HepG2 (cell line): ENCODE results near the gene RBM47. TPM values are rescaled to one million over a fixed set of nuclear protein-coding genes. Genes with fewer than 3 reads are reported as not detected.

ENCODE experiments used
- ELF3 ChIP-seq: IDR thresholded peaks from 2 replicates; pipeline ENCODE4 v1.6.1; 2016; ENCODE audit warnings: missing genetic modification reagents, missing compliant biosample characterization
- HES4 ChIP-seq: sonication (generic); formaldehyde crosslinking; IDR thresholded peaks from 2 replicates; pipeline ENCODE4 v1.9.0; 2021; ENCODE audit warnings: mild to moderate bottlenecking, missing genetic modification reagents, borderline replicate concordance
- HNF4A ChIP-seq: sonication (generic); formaldehyde crosslinking; IDR thresholded peaks from 2 replicates; pipeline ENCODE4 v1.4.0; 2020; ENCODE audit warnings: missing genetic modification reagents
- MATR3 ChIP-seq: sonication (generic); formaldehyde crosslinking; IDR thresholded peaks from 2 replicates; pipeline ENCODE4 v1.4.0; 2020; ENCODE audit warnings: missing genetic modification reagents
- RAD21 ChIP-seq: fragments of 450-650 bp; formaldehyde crosslinking; IDR thresholded peaks from 2 replicates; pipeline ENCODE4 v1.5.0; 2020; ENCODE audit warnings: mild to moderate bottlenecking
- U2AF1 ChIP-seq: fragments of 200-400 bp; formaldehyde crosslinking; optimal IDR thresholded peaks from 2 replicates; pipeline ENCODE3; 2017; ENCODE audit warnings: mild to moderate bottlenecking, low read depth, low read length
- ZNF788 ChIP-seq: sonication (generic); formaldehyde crosslinking; IDR thresholded peaks from 2 replicates; pipeline ENCODE4 v1.5.0; 2020; ENCODE audit warnings: mild to moderate bottlenecking, missing genetic modification reagents, borderline replicate concordance
- polyA plus RNA-seq, 8 experiments: library from polyadenylated mRNA; depleted of rRNA in 3 of 8; stranded (reverse) in 7 of 8; unstranded in 1 of 8; fragments of >200 nt; fragmentation: Illumina TruSeq in 4 of 8; extraction: Trizol in 4 of 8; gene quantifications; 2 replicates each; pipeline versions ENCODE4 v1.2.1 to v1.2.3, GENCODE V29; 2011 to 2016; ENCODE audit warnings: low read depth in 4 of 8, missing spikeins in 1 of 8, mixed read lengths in 1 of 8; ENCODE audit not compliant: insufficient read depth in 1 of 8
- total RNA-seq, 5 experiments: library from RNA; depleted of rRNA; stranded (reverse); fragments of >200 nt; fragmentation: Illumina TruSeq; extraction: Trizol; gene quantifications; 2 replicates each; pipeline ENCODE4 v1.2.3, GENCODE V29; 2016; ENCODE audit warnings: low read depth in 1 of 5
- TF ChIP-seq, protein P1 (sequence below): sonication (generic); formaldehyde crosslinking; IDR thresholded peaks from 2 replicates; pipeline ENCODE4 v1.8.0; 2022; ENCODE audit warnings: mild to moderate bottlenecking, missing genetic modification reagents; ENCODE audit not compliant: insufficient replicate concordance
- TF ChIP-seq, protein P2 (sequence below): sonication (generic); formaldehyde crosslinking; IDR thresholded peaks from 2 replicates; pipeline ENCODE4 v1.5.0; 2020; ENCODE audit warnings: missing genetic modification reagents, mild to moderate bottlenecking, borderline replicate concordance
- TF ChIP-seq, protein P3 (sequence below): sonication (generic); formaldehyde crosslinking; conservative IDR thresholded peaks from 2 replicates; pipeline ENCODE4 v1.8.0; 2022; ENCODE audit warnings: low read depth, missing genetic modification reagents
- TF ChIP-seq, protein P4 (sequence below): IDR thresholded peaks from 2 replicates; pipeline ENCODE4 v1.4.0; 2020; ENCODE audit warnings: mild to moderate bottlenecking, missing genetic modification reagents
- TF ChIP-seq, protein P5 (sequence below): sonication (generic); formaldehyde crosslinking; IDR thresholded peaks from 2 replicates; pipeline ENCODE4 v1.4.0; 2020; ENCODE audit warnings: missing genetic modification reagents, low read depth, mild to moderate bottlenecking, borderline replicate concordance

The RBM47 gene
- total and polyA plus RNA-seq, 2 of the 13 experiments (the other 11 are each of a cell fraction or from before 2014, with no cell fraction given), result 1.2 to 2.5 TPM

DNA sequence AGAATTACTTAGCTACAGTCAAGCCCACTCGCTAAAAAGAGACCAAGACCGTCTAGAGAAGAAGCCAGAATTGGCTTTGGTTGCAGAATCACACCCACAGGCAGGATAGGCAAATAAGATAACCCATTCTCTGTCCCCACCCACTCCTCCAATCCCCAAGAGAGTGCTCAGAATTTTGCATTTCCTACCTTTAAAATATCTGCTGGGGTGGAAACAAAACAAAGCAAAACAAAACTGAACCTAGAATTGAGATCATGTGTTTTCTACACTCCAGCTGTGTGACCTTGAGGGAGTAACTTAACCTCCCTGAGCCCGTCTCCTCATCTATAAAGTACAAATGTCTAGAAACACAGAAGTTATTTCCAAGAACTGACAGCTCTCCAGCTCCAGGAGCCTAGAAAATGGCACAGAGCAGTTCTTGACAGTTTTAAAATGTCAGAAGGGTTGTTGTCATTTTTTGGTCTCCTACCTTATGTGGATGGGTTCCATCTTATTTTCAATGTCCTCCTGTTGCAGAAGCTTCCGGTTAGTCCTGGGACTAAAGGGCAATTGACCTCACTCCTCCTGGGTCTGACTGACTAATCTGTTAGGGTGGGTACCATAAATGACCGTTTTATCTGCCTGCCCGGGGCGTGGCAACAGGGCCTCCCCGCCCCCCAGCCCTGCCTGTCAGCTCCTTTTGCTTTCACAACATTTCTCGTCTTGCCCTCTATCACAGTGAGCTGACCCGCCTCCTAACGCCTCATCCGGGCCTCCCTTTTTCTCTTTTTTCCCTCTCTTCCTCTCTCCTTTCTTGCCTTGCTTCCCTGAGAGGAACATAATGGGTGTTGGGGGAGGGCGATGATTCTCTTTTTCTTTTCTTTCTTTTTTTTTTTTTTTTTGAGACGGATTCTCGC lies 114.0 kb downstream of the RBM47 start (continued):
- TF ChIP-seq, protein P1, sequence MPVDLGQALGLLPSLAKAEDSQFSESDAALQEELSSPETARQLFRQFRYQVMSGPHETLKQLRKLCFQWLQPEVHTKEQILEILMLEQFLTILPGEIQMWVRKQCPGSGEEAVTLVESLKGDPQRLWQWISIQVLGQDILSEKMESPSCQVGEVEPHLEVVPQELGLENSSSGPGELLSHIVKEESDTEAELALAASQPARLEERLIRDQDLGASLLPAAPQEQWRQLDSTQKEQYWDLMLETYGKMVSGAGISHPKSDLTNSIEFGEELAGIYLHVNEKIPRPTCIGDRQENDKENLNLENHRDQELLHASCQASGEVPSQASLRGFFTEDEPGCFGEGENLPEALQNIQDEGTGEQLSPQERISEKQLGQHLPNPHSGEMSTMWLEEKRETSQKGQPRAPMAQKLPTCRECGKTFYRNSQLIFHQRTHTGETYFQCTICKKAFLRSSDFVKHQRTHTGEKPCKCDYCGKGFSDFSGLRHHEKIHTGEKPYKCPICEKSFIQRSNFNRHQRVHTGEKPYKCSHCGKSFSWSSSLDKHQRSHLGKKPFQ (CRISPR knock-in tag), result no peak
- TF ChIP-seq RAD21 (CRISPR knock-in tag), result no peak
- TF ChIP-seq HNF4A (CRISPR knock-in tag), result peak; percentile 53
- TF ChIP-seq, protein P2, sequence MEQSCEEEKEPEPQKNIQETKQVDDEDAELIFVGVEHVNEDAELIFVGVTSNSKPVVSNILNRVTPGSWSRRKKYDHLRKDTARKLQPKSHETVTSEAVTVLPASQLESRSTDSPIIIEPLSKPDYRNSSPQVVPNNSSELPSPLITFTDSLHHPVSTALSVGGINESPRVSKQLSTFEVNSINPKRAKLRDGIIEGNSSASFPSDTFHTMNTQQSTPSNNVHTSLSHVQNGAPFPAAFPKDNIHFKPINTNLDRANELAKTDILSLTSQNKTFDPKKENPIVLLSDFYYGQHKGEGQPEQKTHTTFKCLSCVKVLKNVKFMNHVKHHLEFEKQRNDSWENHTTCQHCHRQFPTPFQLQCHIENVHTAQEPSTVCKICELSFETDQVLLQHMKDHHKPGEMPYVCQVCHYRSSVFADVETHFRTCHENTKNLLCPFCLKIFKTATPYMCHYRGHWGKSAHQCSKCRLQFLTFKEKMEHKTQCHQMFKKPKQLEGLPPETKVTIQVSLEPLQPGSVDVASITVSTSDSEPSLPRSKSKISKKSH (CRISPR knock-in tag), result no peak
- TF ChIP-seq, protein P3, sequence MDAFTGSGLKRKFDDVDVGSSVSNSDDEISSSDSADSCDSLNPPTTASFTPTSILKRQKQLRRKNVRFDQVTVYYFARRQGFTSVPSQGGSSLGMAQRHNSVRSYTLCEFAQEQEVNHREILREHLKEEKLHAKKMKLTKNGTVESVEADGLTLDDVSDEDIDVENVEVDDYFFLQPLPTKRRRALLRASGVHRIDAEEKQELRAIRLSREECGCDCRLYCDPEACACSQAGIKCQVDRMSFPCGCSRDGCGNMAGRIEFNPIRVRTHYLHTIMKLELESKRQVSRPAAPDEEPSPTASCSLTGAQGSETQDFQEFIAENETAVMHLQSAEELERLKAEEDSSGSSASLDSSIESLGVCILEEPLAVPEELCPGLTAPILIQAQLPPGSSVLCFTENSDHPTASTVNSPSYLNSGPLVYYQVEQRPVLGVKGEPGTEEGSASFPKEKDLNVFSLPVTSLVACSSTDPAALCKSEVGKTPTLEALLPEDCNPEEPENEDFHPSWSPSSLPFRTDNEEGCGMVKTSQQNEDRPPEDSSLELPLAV (CRISPR knock-in tag), result no peak
- peak; percentile 30; the same call in 1 of the 2 replicates for TF ChIP-seq ZNF788 (CRISPR knock-in tag)
- TF ChIP-seq, protein P4, sequence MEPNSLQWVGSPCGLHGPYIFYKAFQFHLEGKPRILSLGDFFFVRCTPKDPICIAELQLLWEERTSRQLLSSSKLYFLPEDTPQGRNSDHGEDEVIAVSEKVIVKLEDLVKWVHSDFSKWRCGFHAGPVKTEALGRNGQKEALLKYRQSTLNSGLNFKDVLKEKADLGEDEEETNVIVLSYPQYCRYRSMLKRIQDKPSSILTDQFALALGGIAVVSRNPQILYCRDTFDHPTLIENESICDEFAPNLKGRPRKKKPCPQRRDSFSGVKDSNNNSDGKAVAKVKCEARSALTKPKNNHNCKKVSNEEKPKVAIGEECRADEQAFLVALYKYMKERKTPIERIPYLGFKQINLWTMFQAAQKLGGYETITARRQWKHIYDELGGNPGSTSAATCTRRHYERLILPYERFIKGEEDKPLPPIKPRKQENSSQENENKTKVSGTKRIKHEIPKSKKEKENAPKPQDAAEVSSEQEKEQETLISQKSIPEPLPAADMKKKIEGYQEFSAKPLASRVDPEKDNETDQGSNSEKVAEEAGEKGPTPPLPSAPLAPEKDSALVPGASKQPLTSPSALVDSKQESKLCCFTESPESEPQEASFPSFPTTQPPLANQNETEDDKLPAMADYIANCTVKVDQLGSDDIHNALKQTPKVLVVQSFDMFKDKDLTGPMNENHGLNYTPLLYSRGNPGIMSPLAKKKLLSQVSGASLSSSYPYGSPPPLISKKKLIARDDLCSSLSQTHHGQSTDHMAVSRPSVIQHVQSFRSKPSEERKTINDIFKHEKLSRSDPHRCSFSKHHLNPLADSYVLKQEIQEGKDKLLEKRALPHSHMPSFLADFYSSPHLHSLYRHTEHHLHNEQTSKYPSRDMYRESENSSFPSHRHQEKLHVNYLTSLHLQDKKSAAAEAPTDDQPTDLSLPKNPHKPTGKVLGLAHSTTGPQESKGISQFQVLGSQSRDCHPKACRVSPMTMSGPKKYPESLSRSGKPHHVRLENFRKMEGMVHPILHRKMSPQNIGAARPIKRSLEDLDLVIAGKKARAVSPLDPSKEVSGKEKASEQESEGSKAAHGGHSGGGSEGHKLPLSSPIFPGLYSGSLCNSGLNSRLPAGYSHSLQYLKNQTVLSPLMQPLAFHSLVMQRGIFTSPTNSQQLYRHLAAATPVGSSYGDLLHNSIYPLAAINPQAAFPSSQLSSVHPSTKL (CRISPR knock-in tag), result peak; percentile 51
- TF ChIP-seq U2AF1, result no peak
- peak; percentile 51; the same call in 1 of the 2 replicates for TF ChIP-seq ELF3 (CRISPR knock-in tag)
- TF ChIP-seq, protein P5, sequence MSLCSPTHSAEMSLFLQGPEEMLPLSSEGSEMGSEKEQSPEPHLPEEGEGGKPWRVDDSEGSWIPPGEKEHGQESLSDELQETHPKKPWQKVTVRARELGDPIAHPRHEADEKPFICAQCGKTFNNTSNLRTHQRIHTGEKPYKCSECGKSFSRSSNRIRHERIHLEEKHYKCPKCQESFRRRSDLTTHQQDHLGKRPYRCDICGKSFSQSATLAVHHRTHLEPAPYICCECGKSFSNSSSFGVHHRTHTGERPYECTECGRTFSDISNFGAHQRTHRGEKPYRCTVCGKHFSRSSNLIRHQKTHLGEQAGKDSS (CRISPR knock-in tag), result no peak
- TF ChIP-seq HES4, result no peak
- TF ChIP-seq MATR3 (CRISPR knock-in tag), result no peak
